Occipital lobe (tissue), 2 donors: ENCODE data around the gene NDUFA3. TPM values are rescaled to one million over a fixed set of nuclear protein-coding genes. Genes with fewer than 3 reads are reported as not detected.
A peak's percentile ranks its signal among the peaks of the same experiment; 100 is the strongest.

Experiments
- DNase-seq: peaks from one replicate; lab custom pipeline; 2025; lab: John Stamatoyannopoulos, UW
- total RNA-seq: library from RNA; depleted of rRNA; stranded (reverse); fragments of >200 nt; gene quantifications from one replicate; pipeline ENCODE4 v1.2.3, GENCODE V29; 2014

NDUFA3 gene
- total RNA-seq, 1 donor from 2014 or later = 10.8 TPM

DNA sequence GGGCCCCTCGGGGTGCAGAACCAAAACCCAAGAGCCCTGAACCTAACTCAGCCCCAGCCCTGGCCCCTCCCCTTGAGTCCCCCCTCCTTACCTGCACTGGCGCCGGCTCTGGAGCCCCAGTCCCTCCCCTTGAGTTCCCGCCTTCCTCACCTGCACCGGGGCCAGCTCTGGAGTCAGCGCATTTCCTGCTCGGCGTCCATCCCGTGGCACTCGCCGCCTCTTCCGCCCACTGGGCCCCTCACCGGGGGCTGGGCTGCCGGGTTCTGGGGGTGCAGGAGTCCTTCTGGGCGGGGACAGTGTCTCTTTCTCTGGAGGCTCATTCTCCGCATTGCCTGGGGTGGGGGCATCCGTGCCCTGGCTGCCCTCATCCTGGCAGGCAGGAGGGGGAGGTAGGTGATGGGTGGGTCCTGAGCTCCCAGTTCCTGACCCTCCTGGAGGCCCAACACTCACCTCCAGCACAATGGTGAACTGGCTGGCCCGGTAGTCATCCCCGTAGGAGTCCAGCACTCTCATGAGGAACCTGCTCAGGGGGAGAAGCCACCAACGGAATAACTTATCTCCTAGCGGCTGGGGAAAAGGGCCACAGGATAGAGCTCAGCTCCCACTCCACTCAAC is 5.3 kb downstream of the NDUFA3 start:
- no peak for DNase-seq

DNA sequence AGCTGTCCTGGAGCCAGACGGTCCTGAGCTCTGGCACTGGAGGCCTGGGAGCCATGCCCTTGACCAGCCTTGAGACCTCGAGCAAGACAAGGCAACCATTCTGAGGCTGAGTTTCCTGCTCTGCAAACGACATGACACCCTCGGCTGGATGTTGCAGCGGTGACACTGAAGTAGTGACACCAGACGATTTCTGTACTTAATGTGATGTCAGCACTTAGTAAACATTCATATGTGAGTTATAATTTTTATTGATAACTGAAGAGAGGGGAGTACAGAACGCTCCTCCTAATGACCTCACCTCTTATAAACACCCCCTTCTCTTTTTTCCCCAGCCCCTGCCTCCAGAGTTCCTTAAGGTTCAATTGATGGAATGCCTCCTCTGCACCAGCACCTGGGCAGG is 5.8 kb downstream of the NDUFA3 start:
- DNase-seq = no peak

GRCh38 chr19:54109651-54110050 is 7.0 kb downstream of the NDUFA3 start:
- DNase-seq = no peak

- DNase-seq = peak; percentile 9
These were observed 11.9 kb downstream of the NDUFA3 start for GRCh38 chr19:54114340-54115108.

- DNase-seq = peak; percentile 97
These were observed 12.7 kb downstream of the NDUFA3 start, which contains the start of the genes PRPF31 and TFPT for GRCh38 chr19:54115109-54116063. PRPF31 (plus strand) TSS chr19:54115754; CDS start chr19:54118279, 2,525 bp downstream. TFPT (minus strand) TSS chr19:54115657; CDS start chr19:54115269, 388 bp downstream.

DNA sequence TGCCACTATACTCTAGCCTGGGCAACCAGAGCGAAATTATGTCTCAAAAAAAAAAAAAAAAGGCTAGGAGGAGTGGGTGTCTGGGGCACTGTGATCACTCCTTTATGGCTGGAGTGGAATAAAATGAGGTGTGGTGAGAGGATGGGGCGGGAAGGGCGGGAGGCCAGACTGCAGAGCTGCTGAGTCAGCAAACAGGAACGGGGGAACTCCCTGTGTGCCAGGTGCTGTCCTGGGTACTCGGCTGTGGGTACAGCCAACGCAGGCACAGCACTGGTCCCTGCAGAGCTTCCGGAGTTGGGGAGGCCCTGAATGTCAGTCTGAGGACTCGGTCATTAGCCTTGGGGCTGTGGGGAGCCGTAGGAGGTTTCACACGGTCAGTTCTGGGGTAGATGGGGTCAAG is 18.6 kb downstream of the NDUFA3 start:
- no peak for DNase-seq

DNA sequence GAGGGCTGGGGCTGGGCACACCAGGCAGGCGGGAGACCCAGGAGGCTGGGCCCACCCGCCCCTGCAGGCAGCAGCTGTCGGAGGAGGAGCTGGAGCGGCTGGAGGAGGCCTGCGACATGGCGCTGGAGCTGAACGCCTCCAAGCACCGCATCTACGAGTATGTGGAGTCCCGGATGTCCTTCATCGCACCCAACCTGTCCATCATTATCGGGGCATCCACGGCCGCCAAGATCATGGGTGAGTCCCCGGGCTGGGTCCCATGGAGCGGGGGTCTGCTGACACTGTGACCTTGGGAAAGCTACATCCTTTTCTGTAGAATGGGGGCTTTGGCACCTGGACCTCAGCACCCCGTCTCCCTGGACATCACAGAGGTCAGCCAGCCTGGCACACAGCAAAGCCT is 21.0 kb downstream of the NDUFA3 start:
- no peak for DNase-seq

DNA sequence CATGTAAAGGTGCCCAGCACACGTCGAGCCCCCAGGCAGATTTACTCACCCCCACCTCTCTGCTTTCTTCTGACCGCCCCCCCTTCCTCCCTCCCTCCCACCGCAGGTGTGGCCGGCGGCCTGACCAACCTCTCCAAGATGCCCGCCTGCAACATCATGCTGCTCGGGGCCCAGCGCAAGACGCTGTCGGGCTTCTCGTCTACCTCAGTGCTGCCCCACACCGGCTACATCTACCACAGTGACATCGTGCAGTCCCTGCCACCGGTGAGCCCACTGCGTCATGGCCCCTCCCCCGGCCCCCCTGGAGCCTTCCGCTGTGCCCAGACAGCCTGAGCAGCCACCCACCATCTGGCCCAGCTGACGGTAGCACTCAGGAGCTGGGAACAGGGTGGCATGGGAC is 21.7 kb downstream of the NDUFA3 start:
- DNase-seq = no peak

DNA sequence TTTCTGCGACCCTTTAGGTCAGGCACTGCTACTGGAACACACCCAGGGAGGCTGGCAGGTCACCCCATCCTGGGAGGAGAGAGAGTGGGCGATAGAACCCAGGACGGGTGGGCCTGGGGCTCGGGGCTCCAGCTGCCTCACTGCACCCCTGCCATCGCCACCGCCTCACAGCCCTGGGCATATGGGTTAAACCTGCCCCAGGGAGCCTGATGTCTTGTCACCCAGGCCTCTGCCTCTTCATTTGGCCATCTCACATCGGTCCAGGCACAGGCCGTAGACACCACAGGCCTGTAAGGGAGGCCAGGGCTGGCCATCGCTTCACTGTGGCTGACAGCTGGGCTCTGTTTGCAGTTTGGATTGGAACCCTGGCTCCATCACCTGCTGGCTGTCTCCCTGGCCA is 23.1 kb downstream of the NDUFA3 start:
- no peak for DNase-seq

DNA sequence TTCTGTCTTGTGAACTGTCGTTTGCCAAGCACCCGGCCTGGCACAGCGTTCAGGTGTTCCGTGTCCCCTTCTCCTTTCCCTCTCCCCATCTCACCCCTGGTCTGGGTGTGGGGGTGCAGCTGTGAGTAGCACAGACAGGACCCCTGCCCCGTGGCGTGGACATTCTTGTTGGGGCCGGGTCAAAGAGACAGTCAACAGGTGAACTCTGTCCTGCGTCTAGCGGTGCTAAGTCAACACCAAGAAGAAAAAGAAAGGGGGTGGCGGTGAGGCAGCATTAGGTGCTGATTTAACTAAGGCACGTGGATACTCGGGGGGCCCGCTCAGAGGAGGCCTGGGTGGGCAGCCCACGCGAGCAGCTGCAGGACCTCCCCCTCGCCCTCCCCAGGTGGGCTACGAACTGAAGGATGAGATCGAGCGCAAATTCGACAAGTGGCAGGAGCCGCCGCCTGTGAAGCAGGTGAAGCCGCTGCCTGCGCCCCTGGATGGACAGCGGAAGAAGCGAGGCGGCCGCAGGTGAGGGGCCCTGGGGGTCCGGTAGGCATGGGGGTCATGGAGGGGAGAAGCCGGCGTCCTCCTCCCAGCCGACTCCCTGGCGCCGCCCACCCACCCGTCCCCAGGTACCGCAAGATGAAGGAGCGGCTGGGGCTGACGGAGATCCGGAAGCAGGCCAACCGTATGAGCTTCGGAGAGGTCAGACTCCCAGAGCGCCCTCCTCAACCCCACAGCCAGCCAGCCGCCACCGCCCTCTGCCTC is 25.2 kb downstream of the NDUFA3 start:
- no peak for DNase-seq

DNA sequence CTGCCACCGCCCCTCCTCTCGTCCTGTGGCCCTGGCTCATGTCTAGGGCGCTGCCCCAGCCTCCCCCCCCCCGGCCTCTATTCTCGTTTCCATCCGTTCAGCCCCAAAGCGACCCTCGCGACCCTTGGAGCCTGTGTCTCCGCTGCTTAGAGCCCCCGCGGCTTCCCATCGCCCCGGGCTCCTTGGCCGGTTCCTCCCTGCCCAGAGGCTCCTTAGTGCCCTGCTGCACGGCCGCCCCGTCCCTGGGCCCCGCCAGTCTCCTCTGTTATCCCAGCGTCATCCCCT is 25.7 kb downstream of the NDUFA3 start:
- no peak for DNase-seq

DNA sequence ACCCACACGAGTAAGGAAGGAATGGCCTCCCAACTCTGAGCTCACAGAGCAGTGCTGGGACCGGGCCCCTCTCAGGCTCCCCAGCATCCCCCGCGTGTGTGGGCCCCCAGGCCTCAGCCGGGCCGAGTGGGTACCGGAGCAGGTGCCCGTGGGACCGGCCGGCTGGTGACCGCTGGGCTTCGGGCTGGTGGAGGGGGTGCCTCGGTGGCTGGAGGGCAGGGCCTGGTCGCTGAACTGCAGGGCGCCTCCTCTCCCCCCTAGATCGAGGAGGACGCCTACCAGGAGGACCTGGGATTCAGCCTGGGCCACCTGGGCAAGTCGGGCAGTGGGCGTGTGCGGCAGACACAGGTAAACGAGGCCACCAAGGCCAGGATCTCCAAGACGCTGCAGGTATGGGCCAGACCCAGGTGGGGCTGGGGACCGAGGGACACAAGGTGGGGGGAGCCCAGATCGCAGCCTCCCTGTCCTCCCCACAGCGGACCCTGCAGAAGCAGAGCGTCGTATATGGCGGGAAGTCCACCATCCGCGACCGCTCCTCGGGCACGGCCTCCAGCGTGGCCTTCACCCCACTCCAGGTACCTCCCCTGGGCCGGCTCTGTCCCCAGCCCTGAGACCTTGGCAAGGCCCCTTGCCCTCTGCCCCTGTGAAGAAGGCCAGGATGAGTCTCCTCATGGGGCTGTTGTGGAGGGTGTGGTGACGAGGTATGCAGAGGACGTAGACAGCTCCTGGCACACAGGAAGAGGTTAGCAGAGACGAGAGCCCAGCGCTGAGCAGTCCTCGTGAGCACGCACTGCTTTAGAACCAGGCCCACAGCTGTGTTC is 26.4 kb downstream of the NDUFA3 start:
- DNase-seq = no peak

- DNase-seq = no peak
These were observed 27.0 kb downstream of the NDUFA3 start for GRCh38 chr19:54129617-54129996.

GRCh38 chr19:54133312-54133956 is 30.8 kb downstream of the NDUFA3 start:
- no peak for DNase-seq

GRCh38 chr19:54133957-54134590 is 31.4 kb downstream of the NDUFA3 start:
- no peak for DNase-seq

DNA sequence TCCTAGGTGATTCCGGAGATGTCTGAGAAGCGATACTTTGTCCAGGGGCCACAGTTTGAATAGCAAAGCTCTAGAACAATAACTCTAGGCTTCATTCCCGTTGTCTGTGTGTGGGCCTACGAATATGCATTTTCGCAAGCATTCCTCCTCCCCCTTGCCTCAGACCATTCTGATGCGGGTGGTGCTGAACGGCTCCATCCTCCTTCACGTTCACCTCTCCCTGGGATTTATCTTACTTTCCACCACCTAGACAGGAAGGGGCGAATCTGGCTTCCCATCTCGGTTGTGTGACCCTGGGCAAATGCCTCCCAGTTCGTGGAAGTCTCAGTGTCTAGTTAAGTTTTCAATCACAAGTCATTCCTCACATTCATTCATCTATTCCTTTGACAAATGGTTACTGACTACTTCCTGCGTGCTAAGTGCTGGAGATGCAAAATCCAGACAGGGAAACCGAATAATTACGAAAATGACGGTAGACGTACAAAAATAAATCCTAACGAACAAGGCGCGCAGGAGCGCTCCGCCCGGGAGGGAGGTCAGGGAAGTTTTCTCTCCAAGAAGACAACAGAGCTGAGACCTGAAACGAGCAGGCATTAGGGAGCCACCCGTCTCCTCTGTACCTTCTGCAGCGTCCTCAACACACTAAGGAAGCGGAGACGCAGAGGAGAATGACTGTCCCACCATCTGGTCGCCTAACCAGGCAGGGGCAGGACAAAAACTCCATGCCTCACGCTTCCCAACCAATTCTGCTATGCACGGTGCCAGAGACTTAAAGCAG is 33.6 kb downstream of the NDUFA3 start:
- no peak for DNase-seq

- DNase-seq = peak; percentile 100
These were observed 34.4 kb downstream of the NDUFA3 start for GRCh38 chr19:54136864-54137698.
